K562 (cell line): ENCODE measurements around the gene PLCL1.

Source experiments
- CHD2 ChIP-seq: IDR thresholded peaks from 2 replicates; pipeline ENCODE4 v1.6.1; 2011; ENCODE audit warnings: low read depth, low read length
- GTF2F1 ChIP-seq: IDR thresholded peaks from 2 replicates; pipeline ENCODE4 v1.6.1; 2011; ENCODE audit warnings: low read depth, low read length, improper control_type of control experiment
- NCOA4 ChIP-seq: fragments of 450-650 bp; IDR thresholded peaks from 2 replicates; pipeline ENCODE4 v1.6.1; 2018; ENCODE audit warnings: mild to moderate bottlenecking; ENCODE audit not compliant: partially characterized antibody
- NFYB ChIP-seq: IDR thresholded peaks from 2 replicates; pipeline ENCODE4 v1.6.1; 2011; ENCODE audit warnings: mild to moderate bottlenecking, moderate library complexity; ENCODE audit not compliant: insufficient read length; ENCODE audit errors: extremely low read depth
- POLR2A ChIP-seq: fragments of 450-650 bp; conservative IDR thresholded peaks from 2 replicates; pipeline ENCODE4 v1.6.1; 2016
- TARDBP ChIP-seq: fragments of 450-650 bp; IDR thresholded peaks from 2 replicates; pipeline ENCODE4 v1.6.1; 2016
- ZNF830 ChIP-seq: fragments of 250-450 bp; sonication (Bioruptor Pico); IDR thresholded peaks from 2 replicates; pipeline ENCODE4 v1.5.0; 2021; ENCODE audit warnings: mild to moderate bottlenecking
- TF ChIP-seq, protein P1 (sequence below): sonication (generic); formaldehyde crosslinking; IDR thresholded peaks from 2 replicates; pipeline ENCODE4 v1.8.0; 2022; ENCODE audit warnings: missing genetic modification reagents, mild to moderate bottlenecking, borderline replicate concordance
- TF ChIP-seq, protein P2 (sequence below), 3 experiments: IDR thresholded peaks in 2 of 3; conservative IDR thresholded peaks in 1 of 3; 2 replicates each; pipeline ENCODE4 v1.5.1; 2011 to 2012; ENCODE audit warnings: low read length in 3 of 3, mild to moderate bottlenecking in 3 of 3, control low read depth in 2 of 3, improper control_type of control experiment in 1 of 3, inconsistent platforms in 1 of 3, low read depth in 1 of 3, mixed read lengths in 1 of 3, moderate library complexity in 1 of 3; ENCODE audit not compliant: insufficient read depth in 2 of 3

DNA sequence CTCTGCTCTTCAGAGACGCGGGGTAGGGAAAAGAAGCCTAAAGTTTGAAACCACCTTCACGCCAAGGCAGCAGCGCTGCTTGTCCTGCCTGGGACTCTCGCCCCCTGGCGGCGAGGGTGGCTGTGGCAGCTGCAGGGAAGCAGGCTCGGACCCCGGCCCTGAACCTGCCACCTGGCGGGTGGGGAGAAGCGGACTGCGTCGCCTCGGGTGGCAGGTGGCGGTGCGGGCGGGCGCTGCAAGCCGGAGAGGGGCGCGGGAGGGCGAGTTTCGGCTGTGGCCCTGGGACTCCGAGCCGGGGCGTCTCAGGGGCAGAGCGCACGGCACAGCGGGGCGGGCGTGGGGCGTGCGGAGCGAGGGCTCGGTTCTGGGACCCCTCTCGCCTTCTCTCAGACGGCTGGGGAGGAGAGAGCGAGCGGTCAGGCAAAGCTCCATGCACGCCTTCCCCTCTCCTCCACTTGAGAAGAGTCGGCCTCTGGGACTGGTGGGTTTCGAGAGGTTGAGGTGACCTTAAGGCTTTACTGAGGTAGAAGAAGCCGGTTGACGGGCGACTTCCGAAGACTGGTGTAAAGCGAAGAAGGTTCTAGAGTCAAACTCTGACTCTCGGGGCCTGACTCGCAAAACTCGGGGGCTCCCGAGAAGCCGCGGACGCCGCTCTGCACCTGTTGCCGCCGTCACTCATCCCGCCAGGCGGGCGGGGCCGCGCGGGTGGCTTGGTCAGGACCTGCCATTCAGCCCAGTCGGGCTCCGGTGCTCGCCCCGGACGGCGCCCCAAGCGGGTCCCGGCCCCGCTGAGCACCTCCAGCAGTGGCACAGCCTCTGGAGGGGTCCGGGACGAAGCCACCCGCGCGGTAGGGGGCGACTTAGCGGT is 18.1 kb upstream of the PLCL1 start:
- TF ChIP-seq NFYB (no peak), POLR2A (no peak), TARDBP (no peak), NCOA4 (no peak), CHD2 (no peak), ZNF830 (CRISPR knock-in tag) (no peak), GTF2F1 (no peak)
- TF ChIP-seq, protein P1, sequence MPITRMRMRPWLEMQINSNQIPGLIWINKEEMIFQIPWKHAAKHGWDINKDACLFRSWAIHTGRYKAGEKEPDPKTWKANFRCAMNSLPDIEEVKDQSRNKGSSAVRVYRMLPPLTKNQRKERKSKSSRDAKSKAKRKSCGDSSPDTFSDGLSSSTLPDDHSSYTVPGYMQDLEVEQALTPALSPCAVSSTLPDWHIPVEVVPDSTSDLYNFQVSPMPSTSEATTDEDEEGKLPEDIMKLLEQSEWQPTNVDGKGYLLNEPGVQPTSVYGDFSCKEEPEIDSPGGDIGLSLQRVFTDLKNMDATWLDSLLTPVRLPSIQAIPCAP = no peak
- TF ChIP-seq, protein P2, sequence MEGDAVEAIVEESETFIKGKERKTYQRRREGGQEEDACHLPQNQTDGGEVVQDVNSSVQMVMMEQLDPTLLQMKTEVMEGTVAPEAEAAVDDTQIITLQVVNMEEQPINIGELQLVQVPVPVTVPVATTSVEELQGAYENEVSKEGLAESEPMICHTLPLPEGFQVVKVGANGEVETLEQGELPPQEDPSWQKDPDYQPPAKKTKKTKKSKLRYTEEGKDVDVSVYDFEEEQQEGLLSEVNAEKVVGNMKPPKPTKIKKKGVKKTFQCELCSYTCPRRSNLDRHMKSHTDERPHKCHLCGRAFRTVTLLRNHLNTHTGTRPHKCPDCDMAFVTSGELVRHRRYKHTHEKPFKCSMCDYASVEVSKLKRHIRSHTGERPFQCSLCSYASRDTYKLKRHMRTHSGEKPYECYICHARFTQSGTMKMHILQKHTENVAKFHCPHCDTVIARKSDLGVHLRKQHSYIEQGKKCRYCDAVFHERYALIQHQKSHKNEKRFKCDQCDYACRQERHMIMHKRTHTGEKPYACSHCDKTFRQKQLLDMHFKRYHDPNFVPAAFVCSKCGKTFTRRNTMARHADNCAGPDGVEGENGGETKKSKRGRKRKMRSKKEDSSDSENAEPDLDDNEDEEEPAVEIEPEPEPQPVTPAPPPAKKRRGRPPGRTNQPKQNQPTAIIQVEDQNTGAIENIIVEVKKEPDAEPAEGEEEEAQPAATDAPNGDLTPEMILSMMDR (IDR thresholded peaks at IDR 0.05 in 2 of 3, conservative IDR thresholded peaks at IDR 0.05 in 1 of 3; ENCODE audit: insufficient read depth in 2 of 3, low read depth in 1 of 3, low read length in 3 of 3) = no peak
